ENCODE data around the gene AMDHD2. TPM values are rescaled to one million over a fixed set of nuclear protein-coding genes. Genes with fewer than 3 reads are reported as not detected.

The AMDHD2 gene
- total RNA-seq, 2 donors from 2014 or later: 189 to 206 TPM

GRCh38 chr16:2512735-2513404 is 7.3 kb upstream of the AMDHD2 start:
- DNase-seq: no peak
- Mint-ChIP-seq H3K27ac (peak overlapping the region; percentile 95), H3K4me3 (peak overlapping the region; percentile 93), H3K36me3 (ENCODE audit: low read depth) (peaks cover 4% of the 10 kb centered on the region), H3K4me1 (peaks cover 48% of the 10 kb centered on the region), H3K27me3 (no peaks in the 10 kb centered on the region)
- no peak for ATAC-seq
- no peaks in the 10 kb centered on the region for H3K9me3 ChIP-seq (ENCODE audit: control insufficient read depth, low read length, poor library complexity, severe bottlenecking)

GRCh38 chr16:2513405-2514332 is 6.5 kb upstream of the AMDHD2 start, which contains the start of gene ATP6V0C:
Gene ATP6V0C, plus strand, starts transcription at chr16:2513952. Its CDS starts 152 bp downstream, at chr16:2514104.
- peak within 1 kb of the TSS; percentile 93 for H3K4me3 Mint-ChIP-seq
- H3K36me3 Mint-ChIP-seq (ENCODE audit: low read depth): peaks cover 4% of the 10 kb centered on the region
- no peaks in the 10 kb centered on the region for H3K9me3 ChIP-seq (ENCODE audit: control insufficient read depth, low read length, poor library complexity, severe bottlenecking)
- peak; percentile 83 to 89 (median 86) for DNase-seq
- peak; percentile 87 for ATAC-seq
- H3K4me1 Mint-ChIP-seq: peaks cover 48% of the 10 kb centered on the region
- no peaks in the 10 kb centered on the region for H3K27me3 Mint-ChIP-seq
- peak within 1 kb of the TSS; percentile 95 for H3K27ac Mint-ChIP-seq

GRCh38 chr16:2514333-2515179 is 5.6 kb upstream of the AMDHD2 start:
- ATAC-seq (no peak), DNase-seq (peak in 2 of 3 donors; percentile 41 to 45)
- H3K9me3 ChIP-seq (ENCODE audit: control insufficient read depth, low read length, poor library complexity, severe bottlenecking): no peaks in the 10 kb centered on the region
- Mint-ChIP-seq H3K36me3 (ENCODE audit: low read depth) (peaks cover 4% of the 10 kb centered on the region), H3K4me3 (peak overlapping the region; percentile 93), H3K27ac (peak overlapping the region; percentile 95), H3K4me1 (peaks cover 52% of the 10 kb centered on the region), H3K27me3 (no peaks in the 10 kb centered on the region)

GRCh38 chr16:2515180-2515851 is 4.9 kb upstream of the AMDHD2 start:
- no peak for DNase-seq
- peak overlapping the region; percentile 95 for H3K27ac Mint-ChIP-seq
- no peaks in the 10 kb centered on the region for H3K27me3 Mint-ChIP-seq
- H3K36me3 Mint-ChIP-seq (ENCODE audit: low read depth): peaks cover 6% of the 10 kb centered on the region
- no peak for ATAC-seq
- H3K9me3 ChIP-seq (ENCODE audit: control insufficient read depth, low read length, poor library complexity, severe bottlenecking): no peaks in the 10 kb centered on the region
- peaks cover 55% of the 10 kb centered on the region for H3K4me1 Mint-ChIP-seq
- peak overlapping the region; percentile 93 for H3K4me3 Mint-ChIP-seq

- H3K4me3 Mint-ChIP-seq: peak overlapping the region; percentile 93
- H3K4me1 Mint-ChIP-seq: peaks cover 53% of the 10 kb centered on the region
- DNase-seq (no peak), ATAC-seq (no peak)
- no peaks in the 10 kb centered on the region for H3K9me3 ChIP-seq (ENCODE audit: control insufficient read depth, low read length, poor library complexity, severe bottlenecking)
- peak overlapping the region; percentile 95 for H3K27ac Mint-ChIP-seq
- no peaks in the 10 kb centered on the region for H3K27me3 Mint-ChIP-seq
- peaks cover 6% of the 10 kb centered on the region for H3K36me3 Mint-ChIP-seq (ENCODE audit: low read depth)
Observed at GRCh38 chr16:2516391-2517240, 3.6 kb upstream of the AMDHD2 start.

GRCh38 chr16:2517954-2518605 is 2.1 kb upstream of the AMDHD2 start:
- no peaks in the 10 kb centered on the region for H3K27me3 Mint-ChIP-seq
- H3K4me3 Mint-ChIP-seq: peak overlapping the region; percentile 19
- no peaks in the 10 kb centered on the region for H3K9me3 ChIP-seq (ENCODE audit: control insufficient read depth, low read length, poor library complexity, severe bottlenecking)
- ATAC-seq: no peak
- peak overlapping the region; percentile 95 for H3K27ac Mint-ChIP-seq
- H3K36me3 Mint-ChIP-seq (ENCODE audit: low read depth): peaks cover 6% of the 10 kb centered on the region
- H3K4me1 Mint-ChIP-seq: peaks cover 44% of the 10 kb centered on the region
- no peak for DNase-seq

GRCh38 chr16:2518823-2519710 is 1.1 kb upstream of the AMDHD2 start:
- ATAC-seq: no peak
- Mint-ChIP-seq H3K27me3 (no peaks in the 10 kb centered on the region), H3K36me3 (ENCODE audit: low read depth) (peaks cover 6% of the 10 kb centered on the region), H3K4me1 (peaks cover 46% of the 10 kb centered on the region), H3K4me3 (peak overlapping the region; percentile 88), H3K27ac (peak overlapping the region; percentile 91)
- H3K9me3 ChIP-seq (ENCODE audit: control insufficient read depth, low read length, poor library complexity, severe bottlenecking): no peaks in the 10 kb centered on the region
- DNase-seq: no peak

- peaks cover 9% of the 10 kb centered on the region for H3K36me3 Mint-ChIP-seq (ENCODE audit: low read depth)
- no peak for ATAC-seq
Observed at GRCh38 chr16:2519711-2520080, 475 bp upstream of the AMDHD2 start.

GRCh38 chr16:2520784-2521531 is 787 bp downstream of the AMDHD2 start:
- peak; percentile 58 to 73 (median 64) for DNase-seq
- peaks cover 37% of the 10 kb centered on the region for H3K4me1 Mint-ChIP-seq
- H3K27me3 Mint-ChIP-seq: no peaks in the 10 kb centered on the region
- H3K4me3 Mint-ChIP-seq: peak overlapping the region; percentile 92
- peak; percentile 84 for ATAC-seq
- no peaks in the 10 kb centered on the region for H3K9me3 ChIP-seq (ENCODE audit: control insufficient read depth, low read length, poor library complexity, severe bottlenecking)
- peaks cover 9% of the 10 kb centered on the region for H3K36me3 Mint-ChIP-seq (ENCODE audit: low read depth)
- peak overlapping the region; percentile 91 for H3K27ac Mint-ChIP-seq

More at GRCh38 chr16:2519711-2520080, 475 bp upstream of the AMDHD2 start:
- peak overlapping the region; percentile 91 for H3K27ac Mint-ChIP-seq
- no peaks in the 10 kb centered on the region for H3K27me3 Mint-ChIP-seq
- no peaks in the 10 kb centered on the region for H3K9me3 ChIP-seq (ENCODE audit: control insufficient read depth, low read length, poor library complexity, severe bottlenecking)
- DNase-seq: no peak
- H3K4me3 Mint-ChIP-seq: peak overlapping the region; percentile 88
- peaks cover 46% of the 10 kb centered on the region for H3K4me1 Mint-ChIP-seq

- Mint-ChIP-seq H3K27me3 (no peaks in the 10 kb centered on the region), H3K36me3 (ENCODE audit: low read depth) (peaks cover 7% of the 10 kb centered on the region), H3K4me1 (peaks cover 20% of the 10 kb centered on the region), H3K27ac (peak overlapping the region; percentile 80), H3K4me3 (no peak overlapping the region)
- no peak for DNase-seq
- no peak for ATAC-seq
- no peaks in the 10 kb centered on the region for H3K9me3 ChIP-seq (ENCODE audit: control insufficient read depth, low read length, poor library complexity, severe bottlenecking)
Observed at GRCh38 chr16:2523801-2524231, 3.6 kb downstream of the AMDHD2 start.
